Hepatocyte (in vitro differentiated cells): Measurements from ENCODE around the gene FBXW11.

Experiments
- EZH2 ChIP-seq: fragments of 200-600 bp; sonication (generic); IDR thresholded peaks from 2 replicates; pipeline ENCODE4 v1.6.1; 2016; ENCODE audit warnings: antibody characterized with exemption, mild to moderate bottlenecking, borderline replicate concordance
- EZH2phosphoT487 ChIP-seq: fragments of 200-600 bp; sonication (generic); IDR thresholded peaks from one replicate; pipeline ENCODE4 v1.6.1; 2018; ENCODE audit warnings: antibody characterized with exemption, mild to moderate bottlenecking, low read depth, moderate library complexity; ENCODE audit not compliant: unreplicated experiment, severe bottlenecking
- TF ChIP-seq, protein P1 (sequence below): fragments of 200-600 bp; sonication (generic); IDR thresholded peaks from 2 replicates; pipeline ENCODE4 v1.5.1; 2016; ENCODE audit warnings: antibody characterized with exemption, mild to moderate bottlenecking; ENCODE audit not compliant: poor library complexity

- TF ChIP-seq, protein P1, sequence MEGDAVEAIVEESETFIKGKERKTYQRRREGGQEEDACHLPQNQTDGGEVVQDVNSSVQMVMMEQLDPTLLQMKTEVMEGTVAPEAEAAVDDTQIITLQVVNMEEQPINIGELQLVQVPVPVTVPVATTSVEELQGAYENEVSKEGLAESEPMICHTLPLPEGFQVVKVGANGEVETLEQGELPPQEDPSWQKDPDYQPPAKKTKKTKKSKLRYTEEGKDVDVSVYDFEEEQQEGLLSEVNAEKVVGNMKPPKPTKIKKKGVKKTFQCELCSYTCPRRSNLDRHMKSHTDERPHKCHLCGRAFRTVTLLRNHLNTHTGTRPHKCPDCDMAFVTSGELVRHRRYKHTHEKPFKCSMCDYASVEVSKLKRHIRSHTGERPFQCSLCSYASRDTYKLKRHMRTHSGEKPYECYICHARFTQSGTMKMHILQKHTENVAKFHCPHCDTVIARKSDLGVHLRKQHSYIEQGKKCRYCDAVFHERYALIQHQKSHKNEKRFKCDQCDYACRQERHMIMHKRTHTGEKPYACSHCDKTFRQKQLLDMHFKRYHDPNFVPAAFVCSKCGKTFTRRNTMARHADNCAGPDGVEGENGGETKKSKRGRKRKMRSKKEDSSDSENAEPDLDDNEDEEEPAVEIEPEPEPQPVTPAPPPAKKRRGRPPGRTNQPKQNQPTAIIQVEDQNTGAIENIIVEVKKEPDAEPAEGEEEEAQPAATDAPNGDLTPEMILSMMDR, result no peak
- TF ChIP-seq EZH2, result no peak
- no peak for TF ChIP-seq EZH2phosphoT487
Measured at GRCh38 chr5:171840711-171841522, 165.5 kb downstream of the FBXW11 start.
